ENCODE measurements around the gene ASPSCR1.
A peak's percentile ranks its signal among the peaks of the same experiment; 100 is the strongest.

Gene ASPSCR1

GRCh38 chr17:82023447-82024241, 46.2 kb downstream of the ASPSCR1 start:
- 6% methylated on average over 55 of the region's 55 CpGs for WGBS (ENCODE audit: insufficient coverage)
- Histone ChIP-seq H3K36me3 (ENCODE audit: control insufficient read depth in 4 of 4, insufficient read depth in 4 of 4, low read length in 3 of 4) (peaks cover 0 to 11% (median 5%) of the 10 kb centered on the region in 4 experiments), H3K4me1 (ENCODE audit: control extremely low read depth in 1 of 4, control insufficient read depth in 4 of 4, insufficient read depth in 4 of 4, low read length in 3 of 4) (peaks cover 0 to 40% (median 29%) of the 10 kb centered on the region in 4 experiments), H3K27me3 (replicated peaks in 2 of 5; ENCODE audit: control insufficient read depth in 4 of 5, insufficient read depth in 5 of 5, low read length in 4 of 5) (no peaks in the 10 kb centered on the region), H3K9me3 (ENCODE audit: control extremely low read depth in 1 of 5, control insufficient read depth in 4 of 5, insufficient read depth in 2 of 5, low read depth in 1 of 5, low read length in 4 of 5) (no peaks in the 10 kb centered on the region), H3K27ac (ENCODE audit: insufficient read depth in 1 of 2, low read depth in 1 of 2, low read length in 2 of 2, poor library complexity in 1 of 2, severe bottlenecking in 2 of 2) (peak overlapping the region in 1 of 2 experiments; percentile 14), H3K4me3 (ENCODE audit: control insufficient read depth in 1 of 7, extremely low read depth in 1 of 7, insufficient read depth in 4 of 7, low read depth in 2 of 7, low read length in 6 of 7) (peak overlapping the region; percentile 61 to 80 (median 76))
- ChIA-PET CTCF (interaction anchor here (0.8 to 6.8 kb wide), 5 partner anchors 20 to 95 kb away, joined by 3 to 117 read pairs (median 3); partner anchors contain the start of gene NOTUM), POLR2A (interaction anchor here (0.5 kb wide), 1 partner anchor 93 kb away, joined by 3 read pairs; no protein-coding TSS in a partner anchor)
- peak in 2 of 3 donors; percentile 34 to 37 for DNase-seq

DNA sequence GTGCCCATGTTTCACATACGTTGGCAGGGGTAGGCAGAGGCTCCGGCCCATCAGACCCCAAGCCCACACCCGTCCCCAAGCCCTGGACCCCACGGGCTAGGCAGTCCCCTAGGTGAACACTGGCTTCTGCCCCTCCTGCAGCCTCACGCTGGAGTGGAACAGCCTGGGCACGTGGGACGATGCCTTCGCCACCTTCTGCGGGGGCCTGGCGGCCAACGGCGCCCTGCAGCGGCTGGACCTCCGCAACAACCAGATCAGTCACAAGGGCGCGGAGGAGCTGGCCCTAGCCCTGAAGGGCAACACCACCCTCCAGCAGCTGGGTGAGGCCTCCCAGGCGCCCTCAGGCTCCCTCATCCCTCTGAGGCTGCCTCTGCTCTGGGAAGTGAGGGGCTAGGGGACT, 47.4 kb downstream of the ASPSCR1 start:
- ChIA-PET POLR2A (no interaction called here), CTCF (interaction anchor here (1.2 to 6.8 kb wide), 2 partner anchors 10 to 63 kb away, joined by 3 to 117 read pairs; partner anchors contain the start of gene NOTUM)
- Histone ChIP-seq H3K4me1 (ENCODE audit: control extremely low read depth in 1 of 4, control insufficient read depth in 4 of 4, insufficient read depth in 4 of 4, low read length in 3 of 4) (peaks cover 0 to 40% (median 29%) of the 10 kb centered on the region in 4 experiments), H3K4me3 (ENCODE audit: control insufficient read depth in 1 of 7, extremely low read depth in 1 of 7, insufficient read depth in 4 of 7, low read depth in 2 of 7, low read length in 6 of 7) (no peak overlapping the region), H3K36me3 (ENCODE audit: control insufficient read depth in 4 of 4, insufficient read depth in 4 of 4, low read length in 3 of 4) (peaks cover 0 to 12% (median 4%) of the 10 kb centered on the region in 4 experiments), H3K27ac (ENCODE audit: insufficient read depth in 1 of 2, low read depth in 1 of 2, low read length in 2 of 2, poor library complexity in 1 of 2, severe bottlenecking in 2 of 2) (no peak overlapping the region), H3K9me3 (ENCODE audit: control extremely low read depth in 1 of 5, control insufficient read depth in 4 of 5, insufficient read depth in 2 of 5, low read depth in 1 of 5, low read length in 4 of 5) (no peaks in the 10 kb centered on the region), H3K27me3 (replicated peaks in 2 of 5; ENCODE audit: control insufficient read depth in 4 of 5, insufficient read depth in 5 of 5, low read length in 4 of 5) (no peaks in the 10 kb centered on the region)
- WGBS (ENCODE audit: insufficient coverage) = 95% methylated on average over 8 of the region's 17 CpGs
- no peak for DNase-seq

DNA sequence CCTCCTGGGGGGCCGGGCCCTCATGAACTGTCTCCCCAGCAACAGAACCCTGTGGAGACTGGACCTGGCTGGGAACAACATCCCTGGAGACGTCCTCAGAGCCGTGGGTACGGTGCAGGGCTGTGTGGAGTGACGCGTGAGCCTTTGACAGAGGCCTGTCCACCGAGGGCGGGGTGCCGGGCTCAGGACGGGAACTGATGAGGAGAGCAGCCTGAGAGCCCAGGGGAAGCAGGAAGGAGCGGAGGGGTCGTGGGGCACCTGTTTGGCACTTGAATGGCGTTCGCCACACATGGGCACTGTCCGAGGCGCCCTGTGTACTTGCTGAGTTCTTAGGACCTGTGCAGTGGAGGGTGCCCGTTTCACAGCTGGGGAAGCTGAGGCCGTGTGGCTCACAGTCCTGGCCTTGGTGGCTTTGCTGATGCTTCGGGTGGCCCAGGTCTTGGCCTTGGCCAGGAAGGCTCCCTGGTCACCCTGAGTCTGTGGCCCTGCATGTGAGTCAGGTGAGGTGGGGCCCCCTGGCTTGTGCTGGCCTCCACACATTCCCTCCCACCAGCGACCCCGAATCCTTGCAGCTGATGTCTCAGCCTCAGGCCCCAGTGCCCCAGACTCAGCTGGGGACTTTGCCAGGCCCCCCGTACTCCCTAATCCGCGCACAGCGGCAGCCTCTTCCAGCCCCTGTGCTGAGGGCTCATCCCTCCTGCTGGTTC, 48.1 kb downstream of the ASPSCR1 start:
- ChIA-PET POLR2A (no interaction called here), CTCF (interaction anchor here (1.1 to 1.3 kb wide), 3 partner anchors 9 to 129 kb away, joined by 3 to 4 read pairs (median 3); no protein-coding TSS in a partner anchor)
- Histone ChIP-seq H3K27me3 (replicated peaks in 2 of 5; ENCODE audit: control insufficient read depth in 4 of 5, insufficient read depth in 5 of 5, low read length in 4 of 5) (no peaks in the 10 kb centered on the region), H3K4me3 (ENCODE audit: control insufficient read depth in 1 of 7, extremely low read depth in 1 of 7, insufficient read depth in 4 of 7, low read depth in 2 of 7, low read length in 6 of 7) (no peak overlapping the region), H3K4me1 (ENCODE audit: control extremely low read depth in 1 of 4, control insufficient read depth in 4 of 4, insufficient read depth in 4 of 4, low read length in 3 of 4) (peaks cover 0 to 46% (median 36%) of the 10 kb centered on the region in 4 experiments), H3K27ac (ENCODE audit: insufficient read depth in 1 of 2, low read depth in 1 of 2, low read length in 2 of 2, poor library complexity in 1 of 2, severe bottlenecking in 2 of 2) (no peak overlapping the region), H3K9me3 (ENCODE audit: control extremely low read depth in 1 of 5, control insufficient read depth in 4 of 5, insufficient read depth in 2 of 5, low read depth in 1 of 5, low read length in 4 of 5) (no peaks in the 10 kb centered on the region), H3K36me3 (ENCODE audit: control insufficient read depth in 4 of 4, insufficient read depth in 4 of 4, low read length in 3 of 4) (peaks cover 0 to 12% (median 4%) of the 10 kb centered on the region in 4 experiments)
- DNase-seq = no peak
- WGBS (ENCODE audit: insufficient coverage) = 97% methylated on average over 23 of the region's 25 CpGs

GRCh38 chr17:82028246-82028645, 50.8 kb downstream of the ASPSCR1 start:
- Histone ChIP-seq H3K4me1 (ENCODE audit: control extremely low read depth in 1 of 4, control insufficient read depth in 4 of 4, insufficient read depth in 4 of 4, low read length in 3 of 4) (peaks cover 0 to 47% (median 34%) of the 10 kb centered on the region in 4 experiments), H3K27ac (ENCODE audit: insufficient read depth in 1 of 2, low read depth in 1 of 2, low read length in 2 of 2, poor library complexity in 1 of 2, severe bottlenecking in 2 of 2) (no peak overlapping the region), H3K36me3 (ENCODE audit: control insufficient read depth in 4 of 4, insufficient read depth in 4 of 4, low read length in 3 of 4) (peaks cover 0 to 12% (median 4%) of the 10 kb centered on the region in 4 experiments), H3K4me3 (ENCODE audit: control insufficient read depth in 1 of 7, extremely low read depth in 1 of 7, insufficient read depth in 4 of 7, low read depth in 2 of 7, low read length in 6 of 7) (no peak overlapping the region), H3K9me3 (ENCODE audit: control extremely low read depth in 1 of 5, control insufficient read depth in 4 of 5, insufficient read depth in 2 of 5, low read depth in 1 of 5, low read length in 4 of 5) (no peaks in the 10 kb centered on the region), H3K27me3 (replicated peaks in 2 of 5; ENCODE audit: control insufficient read depth in 4 of 5, insufficient read depth in 5 of 5, low read length in 4 of 5) (no peaks in the 10 kb centered on the region)
- 98% methylated on average over 11 of the region's 13 CpGs for WGBS (ENCODE audit: insufficient coverage)
- no peak for DNase-seq
- CTCF ChIA-PET = interaction anchor here (1.7 to 3.2 kb wide), 2 partner anchors 9 to 10 kb away, joined by 5 to 11 read pairs; partner anchors contain the start of gene DCXR
- POLR2A ChIA-PET = no interaction called here

DNA sequence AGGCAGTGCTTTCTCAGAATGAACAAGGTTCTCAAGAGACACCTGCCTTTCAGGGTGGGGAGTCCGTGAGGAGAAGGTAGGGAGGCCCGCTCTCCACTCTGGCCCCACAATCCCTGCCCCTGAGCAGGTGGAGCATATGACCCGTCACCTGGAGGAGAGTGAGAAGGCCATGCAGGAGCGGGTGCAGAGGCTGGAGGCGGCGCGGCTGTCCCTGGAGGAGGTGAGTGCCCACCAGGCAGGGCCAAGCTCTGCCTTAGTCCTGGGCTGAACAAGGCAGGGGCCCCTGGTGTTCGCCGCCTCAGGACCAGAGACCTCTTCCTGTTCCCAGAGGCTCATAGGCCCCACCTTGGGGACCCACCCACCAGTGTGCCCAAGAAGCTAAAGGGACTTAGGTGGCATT, 51.5 kb downstream of the ASPSCR1 start:
- CTCF ChIA-PET = interaction anchor here (1.0 to 3.2 kb wide), 9 partner anchors 9 to 207 kb away, joined by 3 to 18 read pairs (median 4); partner anchors contain the start of genes DCXR and NOTUM
- Histone ChIP-seq H3K4me1 (ENCODE audit: control extremely low read depth in 1 of 4, control insufficient read depth in 4 of 4, insufficient read depth in 4 of 4, low read length in 3 of 4) (peaks cover 0 to 40% (median 27%) of the 10 kb centered on the region in 4 experiments), H3K36me3 (ENCODE audit: control insufficient read depth in 4 of 4, insufficient read depth in 4 of 4, low read length in 3 of 4) (peaks cover 0 to 12% (median 4%) of the 10 kb centered on the region in 4 experiments), H3K27me3 (replicated peaks in 2 of 5; ENCODE audit: control insufficient read depth in 4 of 5, insufficient read depth in 5 of 5, low read length in 4 of 5) (no peaks in the 10 kb centered on the region), H3K9me3 (ENCODE audit: control extremely low read depth in 1 of 5, control insufficient read depth in 4 of 5, insufficient read depth in 2 of 5, low read depth in 1 of 5, low read length in 4 of 5) (no peaks in the 10 kb centered on the region), H3K4me3 (ENCODE audit: control insufficient read depth in 1 of 7, extremely low read depth in 1 of 7, insufficient read depth in 4 of 7, low read depth in 2 of 7, low read length in 6 of 7) (no peak overlapping the region), H3K27ac (ENCODE audit: insufficient read depth in 1 of 2, low read depth in 1 of 2, low read length in 2 of 2, poor library complexity in 1 of 2, severe bottlenecking in 2 of 2) (no peak overlapping the region)
- 99% methylated on average over 9 of the region's 9 CpGs for WGBS (ENCODE audit: insufficient coverage)
- POLR2A ChIA-PET = no interaction called here
- DNase-seq = no peak

DNA sequence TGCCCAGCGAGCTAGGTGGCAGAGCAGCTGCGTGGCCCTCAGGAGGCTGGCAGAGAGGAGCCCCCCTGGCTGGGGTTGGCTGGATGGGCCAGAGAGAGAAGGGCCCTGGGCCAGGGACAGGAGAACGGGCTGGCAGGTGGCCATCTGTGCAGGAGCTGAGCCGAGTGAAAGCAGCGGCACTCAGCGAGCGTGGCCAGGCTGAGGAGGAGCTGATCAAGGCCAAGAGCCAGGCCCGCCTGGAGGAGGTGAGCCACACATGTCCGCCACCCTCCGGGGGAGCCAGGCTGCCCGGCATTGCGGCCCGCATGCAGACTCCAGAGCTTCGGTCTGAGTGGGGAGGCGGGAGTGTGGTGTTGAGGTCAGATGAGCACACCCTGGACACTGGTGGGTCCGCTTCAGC, 52.0 kb downstream of the ASPSCR1 start:
- ChIA-PET POLR2A (interaction anchor here (0.6 kb wide), 1 partner anchor 234 kb away, joined by 3 read pairs; no protein-coding TSS in a partner anchor), CTCF (interaction anchor here (1.0 to 3.2 kb wide), 10 partner anchors 11 to 207 kb away, joined by 3 to 18 read pairs (median 4); partner anchors contain the start of gene NOTUM)
- H3K27ac ChIP-seq (ENCODE audit: insufficient read depth in 1 of 2, low read depth in 1 of 2, low read length in 2 of 2, poor library complexity in 1 of 2, severe bottlenecking in 2 of 2) = no peak overlapping the region
- no peaks in the 10 kb centered on the region for H3K27me3 ChIP-seq (replicated peaks in 2 of 5; ENCODE audit: control insufficient read depth in 4 of 5, insufficient read depth in 5 of 5, low read length in 4 of 5)
- H3K4me3 ChIP-seq (ENCODE audit: control insufficient read depth in 1 of 7, extremely low read depth in 1 of 7, insufficient read depth in 4 of 7, low read depth in 2 of 7, low read length in 6 of 7) = no peak overlapping the region
- peaks cover 0 to 12% (median 4%) of the 10 kb centered on the region in 4 experiments for H3K36me3 ChIP-seq (ENCODE audit: control insufficient read depth in 4 of 4, insufficient read depth in 4 of 4, low read length in 3 of 4)
- no peaks in the 10 kb centered on the region for H3K9me3 ChIP-seq (ENCODE audit: control extremely low read depth in 1 of 5, control insufficient read depth in 4 of 5, insufficient read depth in 2 of 5, low read depth in 1 of 5, low read length in 4 of 5)
- 100% methylated on average over 13 of the region's 16 CpGs for WGBS (ENCODE audit: insufficient coverage)
- H3K4me1 ChIP-seq (ENCODE audit: control extremely low read depth in 1 of 4, control insufficient read depth in 4 of 4, insufficient read depth in 4 of 4, low read length in 3 of 4) = peaks cover 0 to 36% (median 23%) of the 10 kb centered on the region in 4 experiments
- no peak for DNase-seq

Measured in common myeloid progenitor, CD34-positive (primary cell).